Spleen (tissue), 11 donors: Measurements from ENCODE around the gene ACSS1. TPM values are rescaled to one million over a fixed set of nuclear protein-coding genes. Genes with fewer than 3 reads are reported as not detected.
A peak's percentile ranks its signal among the peaks of the same experiment; 100 is the strongest.

Source experiments
- DNase-seq: peaks from one replicate; pipeline ENCODE4 v3.0.0-alpha.2; 2020
- H3K27ac ChIP-seq, 8 donors: fragments of 200-600 bp; sonication (generic) in 7 of 8; 1 replicate in 4 of 8; 2 replicates in 4 of 8; pipeline versions ENCODE4 v1.5.0 to v1.8.0; 2016 to 2021; ENCODE audit warnings: inconsistent platforms in 4 of 8, mild to moderate bottlenecking in 4 of 8, moderate library complexity in 1 of 8
- H3K27me3 ChIP-seq, 7 donors: fragments of 200-600 bp; sonication (generic) in 6 of 7; replicated peaks in 1 of 7; 1 replicate in 4 of 7; 2 replicates in 3 of 7; pipeline versions ENCODE4 v1.5.0 to v1.8.0; 2016 to 2021; ENCODE audit warnings: inconsistent platforms in 3 of 7, mild to moderate bottlenecking in 1 of 7
- H3K36me3 ChIP-seq, 6 donors: fragments of 200-600 bp; sonication (generic) in 5 of 6; 1 replicate in 4 of 6; 2 replicates in 2 of 6; pipeline versions ENCODE4 v1.5.0 to v1.8.0; 2016 to 2021; ENCODE audit warnings: inconsistent platforms in 2 of 6
- H3K4me1 ChIP-seq, 6 donors: fragments of 200-600 bp; sonication (generic) in 5 of 6; 1 replicate in 3 of 6; 2 replicates in 3 of 6; pipeline versions ENCODE4 v1.5.0 to v1.8.0; 2016 to 2021; ENCODE audit warnings: inconsistent platforms in 3 of 6
- H3K4me3 ChIP-seq, 8 donors: fragments of 200-600 bp; sonication (generic) in 7 of 8; 1 replicate in 4 of 8; 2 replicates in 4 of 8; pipeline versions ENCODE4 v1.5.0 to v1.8.0; 2016 to 2021; ENCODE audit warnings: inconsistent platforms in 4 of 8, mild to moderate bottlenecking in 4 of 8, moderate library complexity in 2 of 8
- H3K9me3 ChIP-seq, 8 donors: fragments of 200-600 bp; sonication (generic) in 7 of 8; 1 replicate in 4 of 8; 2 replicates in 4 of 8; pipeline versions ENCODE4 v1.5.0 to v1.8.0; 2016 to 2021; ENCODE audit warnings: inconsistent platforms in 4 of 8
- CTCF ChIP-seq, 11 experiments: fragments of 200-600 bp in 7 of 11; fragments of 450-650 bp in 4 of 11; sonication (generic) in 4 of 11; IDR thresholded peaks in 8 of 11; conservative IDR thresholded peaks in 3 of 11; 1 replicate in 7 of 11; 2 replicates in 4 of 11; pipeline versions ENCODE4 v1.4.0 to v1.8.0; 2016 to 2021; ENCODE audit warnings: antibody characterized with exemption in 11 of 11, inconsistent platforms in 4 of 11, mild to moderate bottlenecking in 1 of 11
- POLR2A ChIP-seq, 3 donors: fragments of 450-650 bp; IDR thresholded peaks; one replicate each; pipeline ENCODE4 v1.5.1; 2017; ENCODE audit warnings: antibody characterized with exemption in 3 of 3, mild to moderate bottlenecking in 1 of 3
- POLR2AphosphoS5 ChIP-seq, 3 donors: sonication (generic); formaldehyde crosslinking; IDR thresholded peaks; one replicate each; pipeline ENCODE4 v1.5.1; 2017; ENCODE audit warnings: antibody characterized with exemption in 3 of 3
- WGBS, 5 donors: extraction: QIAGEN DNeasy Blood & Tissue Kit in 3 of 5; methylation state at CpG; one replicate each; pipeline versions ENCODE4 v1.1.5 to v1.1.7; 2013 to 2018; 5-methylcytosine and 5-hydroxymethylcytosine counted together
- intact Hi-C: fragments of 100-400 bp; cut with DNase I; formaldehyde crosslinking; loops from one replicate; pipeline ENCODE4 v1.15.0; 2023; ENCODE audit warnings: low total_unique reads
- polyA plus RNA-seq, 3 donors: library from polyadenylated mRNA; stranded (reverse); fragments of 200-250 nt; gene quantifications; one replicate each; pipeline ENCODE4 v1.2.1, GENCODE V29; 2013
- total RNA-seq, 7 donors: library from RNA; depleted of rRNA in 3 of 7; stranded (reverse); fragments of >200 nt in 3 of 7; fragmentation: NEBNext Ultra II Directional in 4 of 7; extraction: Animal tissue kit (Norgen Biotek cat#: 25700) in 4 of 7; gene quantifications; one replicate each; pipeline versions ENCODE4 v1.1.0 to v1.2.1, GENCODE V29; 2016 to 2021
- donor health status: healthy with polysubstance abuse.
- donor health status: DM: no; HTN: no; CAD: no; lungs with moderate emphysema.
- donor health status: DM: no; HTN: no; CAD: no.
- donor health status: Bipolar disorder and iron deficiency.
- donor health status: healthy.
- donor health status: DM: no; HTN: no; CAD: no.
- donor health status: DM: yes; HTN: yes; CAD: no.

Gene ACSS1
- total and polyA plus RNA-seq, 10 donors, result 20.3 to 50.8 (median 36.4) TPM

- Histone ChIP-seq H3K27me3 (no peaks in the 10 kb centered on the region), H3K4me1 (peaks cover 0 to 23% (median 0%) of the 10 kb centered on the region in 6 donors), H3K27ac (peak overlapping the region in 2 of 8 donors; percentile 34 to 48), H3K4me3 (no peak overlapping the region), H3K36me3 (peaks cover 0 to 97% (median 80%) of the 10 kb centered on the region in 6 donors), H3K9me3 (peaks cover 0 to 17% (median 8%) of the 10 kb centered on the region in 8 donors)
- no peak for DNase-seq
- 91 to 96% (median 92%) methylated on average over 6 of the region's 6 CpGs for WGBS, 5 donors
- TF ChIP-seq CTCF (IDR thresholded peaks at IDR 0.05 in 8 of 11, conservative IDR thresholded peaks at IDR 0.05 in 3 of 11) (no peak), POLR2AphosphoS5 (IDR thresholded peaks at IDR 0.05) (no peak), POLR2A (IDR thresholded peaks at IDR 0.05) (no peak)
- intact Hi-C loops, result no loop called here
Observed at GRCh38 chr20:24971376-24972101, 86.4 kb downstream of the ACSS1 start.

GRCh38 chr20:24970754-24971153 is 87.2 kb downstream of the ACSS1 start:
- Histone ChIP-seq H3K27me3 (no peaks in the 10 kb centered on the region), H3K9me3 (peaks cover 0 to 9% (median under 1%) of the 10 kb centered on the region in 8 donors), H3K27ac (peak overlapping the region in 3 of 8 donors; percentile 22 to 48 (median 34)), H3K36me3 (peaks cover 0 to 97% (median 81%) of the 10 kb centered on the region in 6 donors), H3K4me1 (peaks cover 0 to 23% (median 0%) of the 10 kb centered on the region in 6 donors), H3K4me3 (no peak overlapping the region)
- WGBS, 5 donors, result 74 to 82% (median 79%) methylated on average over 8 of the region's 8 CpGs
- intact Hi-C loops, result no loop called here
- DNase-seq, result peak; percentile 54
- TF ChIP-seq POLR2A (IDR thresholded peaks at IDR 0.05), result no peak
- no peak for TF ChIP-seq POLR2AphosphoS5 (IDR thresholded peaks at IDR 0.05)
- no peak for TF ChIP-seq CTCF (IDR thresholded peaks at IDR 0.05 in 8 of 11, conservative IDR thresholded peaks at IDR 0.05 in 3 of 11)

GRCh38 chr20:24970030-24970553 is 87.8 kb downstream of the ACSS1 start:
- DNase-seq, result no peak
- peak overlapping the region in 2 of 8 donors; percentile 34 to 48 for H3K27ac ChIP-seq
- peaks cover 0 to 97% (median 85%) of the 10 kb centered on the region in 6 donors for H3K36me3 ChIP-seq
- intact Hi-C loops, result no loop called here
- H3K27me3 ChIP-seq, result no peaks in the 10 kb centered on the region
- no peak overlapping the region for H3K4me3 ChIP-seq
- WGBS, 5 donors, result 82 to 91% (median 88%) methylated on average over 5 of the region's 5 CpGs
- peaks cover 0 to 2% (median 0%) of the 10 kb centered on the region in 8 donors for H3K9me3 ChIP-seq
- no peak for TF ChIP-seq CTCF (IDR thresholded peaks at IDR 0.05 in 8 of 11, conservative IDR thresholded peaks at IDR 0.05 in 3 of 11)
- no peak for TF ChIP-seq POLR2A (IDR thresholded peaks at IDR 0.05)
- no peak for TF ChIP-seq POLR2AphosphoS5 (IDR thresholded peaks at IDR 0.05)
- H3K4me1 ChIP-seq, result peaks cover 0 to 23% (median 0%) of the 10 kb centered on the region in 6 donors
